Activated naive CD8-positive, alpha-beta T cell treated with anti-CD3 and anti-CD28 coated beads, Interleukin-2, amount 50 U/mL, for 16 hours (primary cell): ENCODE measurements around the gene GNA12.

ENCODE experiments used
- DNase-seq: peaks from one replicate; pipeline ENCODE4 v3.0.0-alpha.2; 2020; ENCODE audit warnings: low read depth, low spot score

Gene GNA12

DNA sequence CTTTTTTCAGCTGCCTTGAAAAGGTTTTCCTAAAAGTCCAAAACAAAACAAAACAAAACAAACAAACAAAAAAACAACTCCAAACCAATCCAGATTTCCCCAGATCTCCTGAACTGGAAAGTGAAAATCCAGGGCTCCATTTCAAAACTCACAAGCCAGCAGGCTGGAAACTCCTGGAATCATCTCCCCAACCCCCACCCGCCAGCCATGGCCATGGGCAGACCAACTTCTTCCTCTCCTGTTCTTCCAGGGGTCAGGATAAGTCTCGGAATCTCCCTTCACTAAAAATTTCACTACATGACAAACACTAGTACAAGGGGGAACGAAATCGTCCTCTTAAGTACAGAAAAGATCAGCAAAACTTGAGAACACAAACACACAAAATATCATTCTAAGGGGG, 40.4 kb downstream of the GNA12 start:
- DNase-seq, result no peak

DNA sequence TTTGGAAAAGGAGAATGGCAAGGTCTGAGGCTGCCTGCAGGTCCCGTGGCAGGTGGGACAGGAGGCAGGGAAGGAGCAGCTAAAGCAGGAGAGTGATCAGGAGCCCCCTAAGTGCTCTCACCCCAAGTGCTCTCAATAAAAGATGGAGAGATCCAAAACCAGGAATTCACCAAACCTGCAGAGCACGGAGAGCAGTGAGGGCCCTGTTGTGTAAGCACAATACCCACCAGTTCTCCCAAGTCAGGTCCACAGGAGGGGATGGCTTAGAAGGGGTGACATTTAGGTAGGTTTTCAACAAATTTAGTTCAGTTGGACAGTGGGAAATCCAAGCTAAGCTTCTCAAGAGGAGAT, 40.8 kb downstream of the GNA12 start:
- DNase-seq, result no peak

DNA sequence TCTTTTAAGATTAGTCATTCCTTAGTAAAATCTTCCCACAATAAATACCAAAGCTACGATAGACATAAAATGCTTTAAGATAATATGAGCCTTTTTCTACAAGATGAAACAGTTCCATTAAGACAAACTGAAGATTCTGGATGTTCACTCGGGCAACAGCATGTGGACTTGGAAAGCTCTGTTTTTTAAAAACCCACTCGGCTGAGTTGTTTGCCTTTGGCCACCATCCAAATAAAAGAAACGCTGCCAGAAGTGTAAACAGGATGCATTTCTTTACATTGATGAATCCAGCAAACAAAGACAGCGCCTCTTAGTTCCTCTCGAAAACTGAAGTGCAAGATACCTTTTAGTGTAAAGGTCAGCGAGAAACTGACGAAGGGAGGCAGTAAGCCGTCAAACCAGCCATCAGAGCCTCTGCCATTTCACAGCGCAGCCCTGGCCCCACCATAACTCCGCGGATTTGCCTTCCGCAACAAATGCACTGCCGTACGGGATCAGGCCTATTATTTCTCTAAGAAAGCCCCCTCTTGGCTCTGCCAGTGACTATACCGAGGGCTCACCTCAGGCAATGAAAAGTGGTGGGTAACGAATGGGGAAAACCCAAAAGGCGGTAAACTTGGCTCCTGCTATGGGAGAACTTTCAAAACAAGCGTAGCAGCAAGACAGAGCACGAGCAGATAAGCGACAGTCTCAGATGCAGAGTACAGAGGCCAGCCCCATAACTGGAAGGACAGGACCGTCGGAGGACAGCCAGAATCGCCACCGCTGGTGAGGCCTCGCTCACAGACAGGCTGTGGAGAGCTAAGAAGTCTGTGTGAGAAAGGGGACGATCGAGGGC, 41.4 kb downstream of the GNA12 start:
- no peak for DNase-seq

DNA sequence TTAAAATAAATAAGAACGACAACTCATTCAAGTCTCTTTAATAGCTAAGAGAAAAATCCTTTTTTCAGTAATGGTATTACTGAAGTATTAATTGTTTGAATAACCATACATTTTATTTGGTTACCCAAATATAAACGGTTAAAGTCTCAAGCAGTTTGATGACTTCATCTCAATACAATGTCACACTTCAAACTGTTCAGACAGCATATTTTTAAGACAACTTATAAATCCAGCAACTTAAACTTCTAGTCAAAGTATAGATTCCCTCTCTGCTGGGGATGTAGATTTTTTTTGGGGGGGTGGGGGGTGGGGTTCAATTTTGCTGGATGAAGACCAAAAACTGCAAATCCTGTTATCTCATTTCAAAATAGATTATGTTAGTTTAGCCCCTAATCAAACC, 42.0 kb downstream of the GNA12 start:
- DNase-seq, result no peak

DNA sequence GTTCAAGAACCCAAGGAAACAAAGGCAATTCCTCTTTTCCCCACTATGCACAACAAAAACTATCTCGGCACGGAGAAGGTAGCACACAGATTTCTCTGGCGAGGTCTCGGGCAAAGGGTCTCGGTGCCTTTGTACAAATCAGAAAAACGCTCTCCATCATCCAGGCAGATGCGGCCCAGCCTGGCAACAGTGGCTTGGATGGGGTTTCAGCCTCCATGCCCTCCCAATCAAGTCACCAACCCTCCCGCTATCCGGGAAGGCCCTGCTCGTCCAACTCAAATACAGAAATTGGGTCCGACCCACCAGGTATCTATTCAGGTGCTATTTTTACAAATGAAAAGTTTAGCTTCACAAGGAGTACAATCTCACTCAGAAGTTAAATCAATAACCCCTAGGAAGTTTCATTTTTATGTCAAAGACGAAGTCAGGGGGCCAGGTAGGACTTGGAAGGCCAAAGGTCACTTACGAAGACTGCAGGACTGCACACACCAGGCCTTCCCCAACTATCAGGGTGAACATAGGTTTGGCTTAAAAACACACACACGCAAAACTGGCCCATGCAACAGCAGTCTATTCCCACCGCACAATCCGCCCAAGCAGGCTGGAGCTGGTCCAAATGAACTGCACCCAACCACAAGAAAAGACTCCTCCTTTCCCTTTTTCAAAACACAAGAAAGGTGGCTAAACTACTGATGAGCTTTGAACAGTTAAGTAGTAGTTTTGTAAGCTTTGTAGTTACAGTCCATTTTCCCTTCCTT, 43.0 kb downstream of the GNA12 start:
- no peak for DNase-seq

DNA sequence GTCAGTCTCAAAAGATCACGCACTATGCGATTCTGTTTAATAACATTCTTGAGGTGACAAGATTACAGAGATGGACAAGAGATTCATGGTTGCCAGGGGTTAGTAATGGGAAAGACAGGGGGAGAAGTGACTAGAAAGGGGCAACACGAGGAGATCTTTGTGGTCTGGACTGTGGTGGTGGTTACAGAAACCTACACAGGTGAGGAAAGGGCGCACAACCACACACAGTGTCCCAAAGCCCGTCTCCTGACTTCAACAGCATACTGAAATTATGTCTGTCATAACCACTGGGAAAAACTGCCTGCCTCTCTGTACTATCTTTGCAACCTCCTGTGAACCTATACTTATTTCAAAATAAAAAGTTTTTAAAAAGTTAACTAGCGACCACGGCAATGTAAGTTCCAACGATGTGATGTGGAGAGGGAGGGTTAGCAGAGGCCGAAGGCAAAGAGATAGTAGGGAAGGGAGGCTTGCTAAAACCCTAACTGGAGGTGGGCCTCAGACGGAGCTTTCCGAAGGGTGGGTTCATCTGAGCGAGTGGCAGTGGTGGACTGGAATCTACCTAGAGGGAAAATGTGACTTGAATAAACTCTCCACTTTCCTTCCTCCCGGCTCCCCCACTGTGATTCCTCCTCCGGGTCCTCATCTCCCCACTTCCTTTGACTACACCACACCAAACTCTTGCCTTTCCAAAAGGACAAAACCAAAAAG, 43.7 kb downstream of the GNA12 start:
- DNase-seq, result no peak

DNA sequence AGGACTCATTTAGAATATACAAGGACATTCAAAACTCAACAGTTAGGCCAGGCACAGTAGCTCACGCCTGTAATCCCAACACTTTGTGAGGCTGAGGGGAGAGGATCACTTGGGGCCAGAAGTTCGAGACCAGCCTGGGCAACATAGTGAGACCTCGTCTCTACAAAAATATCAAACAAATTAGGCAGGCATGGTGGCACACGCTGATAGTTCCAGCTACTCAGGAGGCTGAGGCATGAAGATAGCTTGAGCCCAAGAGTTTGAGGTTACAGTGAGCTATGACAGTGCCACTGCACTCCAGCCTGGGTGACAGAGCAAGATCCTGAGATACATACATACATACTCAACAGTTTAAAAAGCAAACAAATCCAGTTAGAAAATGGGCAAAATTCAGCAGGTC, 44.9 kb downstream of the GNA12 start:
- no peak for DNase-seq

DNA sequence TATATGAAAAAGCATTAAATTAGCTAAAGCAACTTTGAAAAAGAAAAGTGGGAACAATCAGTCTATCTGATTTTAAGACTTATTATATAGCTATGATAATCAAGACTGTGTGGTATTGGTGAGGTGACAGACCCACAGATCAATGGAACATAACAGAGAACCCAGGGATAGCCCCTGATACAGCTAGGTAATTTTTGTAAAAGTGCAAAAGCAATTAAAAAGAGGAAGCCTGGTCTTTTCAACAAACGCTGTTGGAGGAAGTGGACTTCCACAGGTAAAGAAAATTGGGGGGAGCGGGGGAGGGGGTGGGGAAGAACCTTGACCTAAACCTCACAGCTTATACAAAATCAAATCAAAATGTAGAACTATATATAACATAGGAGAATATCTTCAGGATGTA, 45.4 kb downstream of the GNA12 start:
- DNase-seq, result no peak

DNA sequence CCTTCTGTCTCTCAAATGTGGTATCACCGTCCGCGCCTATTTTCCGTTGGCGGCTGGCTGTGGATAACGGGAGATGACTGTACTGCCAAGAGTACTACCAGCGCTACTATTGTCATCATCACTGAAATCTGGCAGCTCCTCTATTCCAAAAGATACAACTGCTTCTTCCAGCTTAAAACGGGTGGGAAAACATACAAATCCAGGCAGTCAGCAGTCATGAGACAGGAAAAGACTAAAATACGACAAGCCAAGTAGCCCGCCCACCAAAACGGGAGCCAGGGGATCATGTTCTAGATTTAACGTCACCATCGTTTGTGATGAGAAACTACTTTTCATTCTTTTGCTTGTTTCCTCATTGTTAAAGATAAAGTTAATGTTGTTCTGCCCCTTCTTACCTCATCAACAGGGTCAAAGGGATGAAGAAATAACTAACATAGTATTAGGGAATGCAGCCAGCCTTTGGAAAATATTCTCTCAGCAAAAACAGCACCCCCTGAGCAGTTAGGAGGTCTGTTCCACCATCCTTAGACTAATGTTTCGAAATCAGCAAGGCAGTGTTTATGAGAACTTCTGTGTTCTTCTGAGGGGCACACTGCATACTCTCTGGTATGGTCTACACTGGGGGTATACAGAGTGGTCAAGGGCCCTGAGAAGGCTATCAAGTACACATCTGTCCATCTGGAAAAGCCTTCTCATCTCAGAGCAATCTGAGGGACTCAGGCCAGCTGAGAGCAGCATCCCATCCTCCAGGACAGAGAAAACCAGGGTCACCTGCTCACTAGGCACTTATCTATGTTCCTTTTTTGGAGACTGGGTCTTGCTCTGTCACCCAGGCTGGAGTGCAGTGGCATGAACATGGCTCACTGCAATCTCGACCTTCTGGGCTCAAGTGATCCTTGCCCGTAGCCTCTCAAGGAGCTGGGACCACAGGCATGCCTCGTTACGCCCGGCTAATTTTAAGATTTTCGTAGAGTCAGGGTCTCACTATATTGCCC, 47.5 kb downstream of the GNA12 start:
- no peak for DNase-seq

DNA sequence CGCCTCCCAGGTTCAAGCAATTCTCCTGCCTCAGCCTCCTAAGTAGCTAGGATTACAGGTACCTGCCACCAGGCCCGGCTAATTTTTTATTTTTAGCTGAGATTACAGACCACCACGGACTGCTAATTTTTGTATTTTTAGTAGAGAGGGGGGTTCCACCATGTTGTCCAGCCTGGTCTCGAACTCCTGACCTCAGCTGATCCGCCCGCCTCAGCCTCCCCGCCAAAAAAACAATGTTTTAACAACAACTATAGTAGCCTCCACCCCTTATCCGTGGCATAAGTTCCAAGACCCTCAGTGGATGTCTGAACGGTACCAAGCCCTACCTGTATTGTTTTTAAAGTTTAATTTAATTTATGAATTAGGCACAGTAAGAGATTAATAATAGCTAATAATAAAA, 48.2 kb downstream of the GNA12 start:
- no peak for DNase-seq

DNA sequence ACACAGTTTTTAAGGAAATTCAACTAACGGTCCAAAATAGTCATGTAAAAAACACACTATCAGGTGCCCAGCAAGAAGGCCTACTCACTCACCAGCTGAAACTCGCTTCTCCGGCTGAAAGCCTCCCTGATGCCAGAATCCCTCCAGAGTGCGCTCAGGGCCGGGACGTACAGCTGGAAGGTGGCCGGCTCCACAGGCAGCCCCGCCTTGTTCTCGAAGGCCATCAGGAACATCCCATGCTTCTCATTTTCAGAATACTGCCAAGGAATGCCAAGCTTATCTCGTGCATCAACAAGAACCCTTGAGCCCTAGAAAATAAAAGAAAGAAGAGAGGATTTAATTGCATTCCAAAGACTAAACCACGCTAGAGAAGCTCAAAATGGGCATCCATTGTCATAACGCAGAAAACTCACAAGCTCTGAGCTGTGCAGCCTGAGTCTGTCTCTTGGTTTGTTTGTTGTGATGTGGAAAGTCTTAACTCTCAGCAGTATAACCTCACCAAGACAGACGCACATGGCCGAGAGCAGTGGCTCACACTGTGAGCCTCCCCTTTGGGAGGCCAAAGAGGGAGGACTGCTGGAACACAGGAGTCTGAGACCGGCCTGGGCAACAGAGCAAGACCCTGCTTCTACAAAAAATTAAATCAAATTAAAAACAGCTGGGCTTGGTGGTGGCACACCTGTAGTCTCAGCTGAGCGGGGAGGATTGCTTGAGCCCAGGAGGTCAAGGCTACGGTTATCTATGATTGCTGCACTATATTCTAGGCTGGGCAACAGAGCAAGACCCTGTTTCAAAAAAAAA, 49.1 kb downstream of the GNA12 start:
- DNase-seq, result no peak

DNA sequence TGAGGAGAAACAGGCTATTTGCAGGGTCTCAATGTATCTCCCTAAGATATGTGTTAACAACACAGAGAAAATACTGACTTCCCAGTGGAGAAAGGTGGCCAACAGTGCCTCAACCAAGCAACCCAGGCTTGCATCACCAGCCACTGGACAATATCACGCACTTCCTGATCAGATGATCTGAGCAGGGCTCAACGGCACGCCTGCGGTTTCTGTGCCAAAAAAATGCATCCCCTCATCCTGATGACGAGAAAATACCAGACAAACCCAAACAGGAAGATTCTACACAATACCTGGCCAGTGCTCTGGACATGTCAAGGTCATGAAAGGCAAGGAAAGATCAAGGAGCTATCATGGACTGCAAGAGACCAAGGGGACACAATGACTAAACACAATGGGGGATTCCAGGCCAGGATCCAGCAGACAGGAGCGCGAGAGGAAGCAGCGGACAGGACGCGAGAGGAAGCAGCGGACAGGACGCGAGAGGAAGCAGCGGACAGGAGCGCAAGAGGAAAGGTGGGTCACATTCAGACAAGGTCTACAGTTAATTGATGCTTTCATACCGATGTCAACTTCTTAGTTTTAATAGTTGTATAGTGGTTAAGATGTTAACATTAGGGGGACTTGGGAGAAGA, 51.1 kb downstream of the GNA12 start:
- no peak for DNase-seq

DNA sequence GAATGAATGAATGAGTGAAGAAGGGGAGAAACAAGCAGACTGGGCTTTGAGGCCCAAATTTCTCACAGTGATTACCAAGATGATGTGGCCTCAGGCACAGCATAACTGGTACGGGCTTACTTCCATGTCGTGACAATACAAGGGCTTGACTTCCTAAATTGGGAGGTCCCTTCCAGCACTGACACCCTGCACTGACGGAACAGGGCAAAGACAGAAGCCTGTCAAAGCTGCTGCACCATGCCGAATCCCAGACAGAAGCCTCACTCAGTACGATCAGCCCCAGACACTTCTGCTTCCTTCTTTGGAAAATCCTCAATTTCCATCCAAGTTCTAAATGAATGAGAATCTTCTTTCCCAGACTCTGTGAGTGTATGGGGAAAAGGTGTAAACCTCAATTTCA, 51.9 kb downstream of the GNA12 start:
- no peak for DNase-seq

DNA sequence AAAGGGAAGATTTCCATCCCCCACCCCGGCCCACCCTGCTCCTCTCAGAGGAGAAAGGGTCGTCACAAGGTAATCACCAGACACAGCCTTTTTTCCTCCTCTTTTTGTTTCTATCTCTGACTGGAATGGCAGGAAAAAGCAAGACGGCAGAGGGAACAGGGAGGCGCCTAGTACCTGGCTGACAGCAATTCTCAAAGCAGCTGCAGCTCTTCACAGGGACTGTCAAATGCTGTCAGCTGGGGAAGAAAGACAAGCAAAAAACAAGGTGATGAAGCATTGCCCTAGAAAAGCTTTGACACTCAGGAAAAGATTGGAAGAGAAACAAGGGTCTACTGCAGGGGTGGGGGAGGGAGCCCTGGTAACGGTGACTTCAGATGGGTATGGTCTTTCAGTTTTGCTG, 52.7 kb downstream of the GNA12 start:
- no peak for DNase-seq

DNA sequence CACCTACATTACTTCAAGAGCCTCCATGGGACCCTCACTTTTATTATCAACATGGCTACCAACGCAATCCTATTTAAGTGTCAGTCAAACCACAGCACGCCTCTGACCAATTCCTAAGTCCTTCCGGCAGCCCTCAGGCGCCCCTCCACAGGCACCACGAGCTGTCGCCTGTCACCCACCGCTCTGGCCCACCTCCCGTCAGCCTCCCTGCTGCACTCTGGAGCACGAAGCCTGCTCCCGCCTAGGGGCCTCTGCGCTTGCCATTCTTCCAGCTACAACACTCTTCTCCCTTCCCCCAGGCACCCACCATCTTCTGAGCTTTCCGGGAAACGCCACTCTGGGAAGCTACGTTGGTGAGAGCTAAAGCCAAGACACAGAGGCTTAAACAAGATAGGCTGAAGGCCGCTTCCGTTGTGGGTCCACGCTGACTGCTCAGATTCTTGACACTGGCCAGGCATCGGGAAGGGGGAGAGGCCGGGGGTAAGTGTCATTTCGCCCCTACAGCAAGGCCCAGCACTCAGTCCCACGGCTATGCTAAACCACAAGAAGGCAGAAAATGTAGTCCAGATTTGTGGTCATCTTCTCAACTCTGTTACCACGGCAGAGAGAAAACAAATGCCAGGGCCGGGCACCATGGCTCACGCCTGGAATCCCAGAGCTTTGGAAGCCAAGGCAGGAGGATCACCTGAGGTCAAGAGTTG, 56.7 kb downstream of the GNA12 start:
- DNase-seq, result no peak

DNA sequence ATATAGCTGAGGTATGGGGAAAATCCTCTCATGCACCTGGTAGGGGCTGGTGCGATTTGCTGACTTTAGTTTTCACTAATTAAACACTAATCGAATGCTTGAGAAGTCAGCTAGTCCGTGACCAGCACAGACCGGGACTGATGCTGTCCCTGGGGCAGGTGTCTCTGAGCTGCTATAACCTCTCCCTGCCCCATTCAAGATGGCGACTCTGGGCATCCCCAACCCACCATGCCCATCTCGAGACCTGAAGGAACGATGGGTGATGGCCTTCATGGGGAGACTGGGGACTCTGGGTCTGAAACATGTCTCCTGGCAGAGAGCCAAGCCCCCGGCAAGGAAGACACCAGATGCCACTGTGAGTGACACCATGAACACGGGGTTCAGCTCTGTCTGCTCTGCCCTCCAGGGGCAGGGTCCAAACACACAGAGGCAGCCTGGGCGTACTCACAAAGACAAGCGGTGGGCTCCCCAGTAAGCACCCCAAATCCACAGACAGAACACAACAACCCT, 57.4 kb downstream of the GNA12 start:
- no peak for DNase-seq

DNA sequence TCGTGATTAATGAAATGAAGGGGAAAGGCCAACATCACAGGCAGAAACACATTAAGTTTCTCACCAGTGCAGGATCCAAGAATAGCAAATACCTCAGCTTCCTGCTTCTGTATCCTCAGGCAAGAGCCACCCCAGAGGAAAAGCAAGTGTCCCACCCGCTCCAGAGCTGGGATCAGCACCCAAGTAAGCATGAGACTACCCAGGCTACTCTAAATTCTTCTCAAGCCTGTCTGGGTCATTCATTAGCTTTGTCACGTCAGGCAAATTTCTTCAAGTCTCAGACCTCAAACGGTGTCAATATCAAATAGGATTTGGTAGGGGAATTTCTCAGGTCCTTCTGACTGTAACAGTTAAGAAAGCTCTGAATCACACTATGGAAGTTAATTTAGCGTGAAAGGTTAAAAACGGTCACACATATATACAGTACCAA, 59.0 kb downstream of the GNA12 start:
- DNase-seq, result no peak

DNA sequence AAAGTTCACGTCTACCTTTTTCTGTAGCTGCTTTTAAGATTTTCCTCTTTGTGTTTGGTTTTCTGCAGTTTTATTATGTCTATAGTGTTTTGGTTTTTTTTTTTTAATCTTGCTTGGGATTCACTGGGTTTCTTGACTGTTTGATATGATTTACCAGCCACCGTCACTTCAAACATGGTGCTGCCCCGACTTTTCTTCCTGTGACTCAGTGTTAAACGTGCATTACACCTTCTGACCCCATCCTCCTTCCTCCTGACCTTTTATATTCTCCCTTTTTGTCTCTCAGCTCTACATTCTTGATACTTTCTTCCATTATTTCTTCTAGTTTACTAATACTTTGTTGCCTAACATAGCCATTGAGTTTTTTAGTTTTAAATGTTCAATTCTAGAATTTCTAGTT, 61.5 kb downstream of the GNA12 start:
- DNase-seq, result no peak

DNA sequence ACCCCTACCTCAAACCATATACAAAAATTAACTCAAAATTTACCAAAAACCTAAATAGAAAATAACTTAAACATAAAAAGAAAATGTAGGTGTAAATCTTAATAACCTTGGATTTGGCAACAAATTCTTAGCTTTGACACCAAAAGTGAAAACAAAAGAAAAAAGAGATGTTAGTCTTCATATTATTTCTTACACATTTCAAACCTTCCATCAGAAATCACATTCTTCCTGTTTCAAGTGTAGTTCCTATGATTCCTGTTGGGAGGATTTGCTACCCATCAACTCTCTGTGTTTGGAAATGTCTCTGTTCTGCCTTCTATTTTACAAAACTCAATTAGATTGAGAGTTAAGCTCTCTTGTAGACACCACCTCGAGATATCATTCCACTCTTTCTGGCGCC, 62.0 kb downstream of the GNA12 start:
- no peak for DNase-seq
